Type B pancreatic cell (in vitro differentiated cells): ENCODE measurements around the gene CES4A. TPM values are rescaled to one million over a fixed set of nuclear protein-coding genes. Genes with fewer than 3 reads are reported as not detected.
A peak's percentile ranks its signal among the peaks of the same experiment; 100 is the strongest.

Source experiments
- DNase-seq: peaks from one replicate; pipeline ENCODE4 v3.0.0; 2021; ENCODE audit warnings: mixed read lengths; ENCODE audit not compliant: unreplicated experiment; ENCODE audit errors: extremely low spot score
- H3K27ac Mint-ChIP-seq: 2 replicates; pipeline ENCODE4 v1.8.0; 2021; ENCODE audit warnings: mild to moderate bottlenecking, mixed read lengths
- H3K27me3 Mint-ChIP-seq: 2 replicates; pipeline ENCODE4 v1.8.0; 2021; ENCODE audit warnings: mixed read lengths
- H3K36me3 Mint-ChIP-seq: 2 replicates; pipeline ENCODE4 v1.8.0; 2021; ENCODE audit warnings: mixed read lengths
- H3K4me1 Mint-ChIP-seq: one replicate; pipeline ENCODE4 v1.8.0; 2021; ENCODE audit warnings: mixed read lengths; ENCODE audit not compliant: unreplicated experiment
- H3K4me3 Mint-ChIP-seq: 2 replicates; pipeline ENCODE4 v1.8.0; 2021; ENCODE audit warnings: mild to moderate bottlenecking, mixed read lengths
- H3K9me3 Mint-ChIP-seq: 2 replicates; pipeline ENCODE4 v1.8.0; 2021; ENCODE audit warnings: mixed read lengths
- total RNA-seq: library from RNA; stranded (reverse); gene quantifications from 2 replicates; pipeline ENCODE4 v1.2.1, GENCODE V29; 2021; ENCODE audit warnings: low replicate concordance
- TF ChIP-seq, protein P1 (sequence below): fragments of 200-600 bp; sonication (generic); conservative IDR thresholded peaks from 2 replicates; pipeline ENCODE4 v1.5.0; 2021; ENCODE audit warnings: antibody characterized with exemption, mild to moderate bottlenecking

The CES4A gene
- total RNA-seq, 1 donor from 2014 or later: 13.9 TPM

DNA sequence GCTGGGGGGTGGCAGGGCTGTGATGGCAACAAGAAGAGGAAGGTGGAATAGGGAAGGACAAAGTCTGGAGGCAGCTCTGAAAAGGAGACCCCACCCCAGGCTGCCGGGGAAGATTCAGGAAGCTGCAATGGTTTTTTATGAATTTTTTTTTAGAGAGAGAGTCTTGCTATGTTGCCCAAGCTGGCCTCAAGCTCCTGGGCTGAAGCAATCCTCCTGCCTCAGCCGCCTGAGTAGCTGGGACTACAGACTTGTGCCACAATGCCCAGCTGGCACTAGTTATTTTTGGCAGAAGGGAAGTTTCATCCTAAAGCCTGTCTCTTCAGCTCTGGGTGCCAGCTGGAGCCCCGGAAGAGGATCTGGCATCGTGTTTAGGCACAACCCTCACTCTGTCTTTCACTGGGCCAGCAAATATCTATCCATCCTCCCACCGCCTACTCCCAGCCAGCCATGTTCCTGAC, 28.7 kb upstream of the CES4A start:
- Mint-ChIP-seq H3K27ac (no peak overlapping the region), H3K4me1 (no peaks in the 10 kb centered on the region)

DNA sequence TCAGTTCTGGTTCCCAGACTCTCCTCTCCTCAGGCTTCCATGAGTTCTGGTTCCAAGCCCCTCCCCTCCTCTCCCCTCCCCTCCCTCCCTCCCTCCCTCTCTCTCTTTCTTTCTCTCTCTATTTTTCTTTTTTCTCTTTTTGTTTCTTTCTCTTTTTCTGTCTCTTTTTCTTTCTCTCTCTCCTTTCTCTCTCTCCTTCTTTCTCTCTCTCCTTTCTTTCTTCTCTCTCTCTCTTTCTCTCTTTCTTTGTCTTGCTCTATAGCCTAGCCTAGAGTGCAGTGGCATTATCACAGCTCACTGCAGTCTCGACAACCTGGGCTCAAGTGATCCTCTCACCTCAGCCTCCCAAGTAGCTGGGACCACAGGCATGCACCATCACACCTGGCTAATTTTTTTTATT, 28.1 kb upstream of the CES4A start:
- no peaks in the 10 kb centered on the region for H3K9me3 Mint-ChIP-seq
- H3K4me1 Mint-ChIP-seq: no peaks in the 10 kb centered on the region
- no peaks in the 10 kb centered on the region for H3K36me3 Mint-ChIP-seq
- no peak overlapping the region for H3K27ac Mint-ChIP-seq
- H3K4me3 Mint-ChIP-seq: no peak overlapping the region
- no peak for DNase-seq
- peaks cover 35% of the 10 kb centered on the region for H3K27me3 Mint-ChIP-seq
- TF ChIP-seq, protein P1, sequence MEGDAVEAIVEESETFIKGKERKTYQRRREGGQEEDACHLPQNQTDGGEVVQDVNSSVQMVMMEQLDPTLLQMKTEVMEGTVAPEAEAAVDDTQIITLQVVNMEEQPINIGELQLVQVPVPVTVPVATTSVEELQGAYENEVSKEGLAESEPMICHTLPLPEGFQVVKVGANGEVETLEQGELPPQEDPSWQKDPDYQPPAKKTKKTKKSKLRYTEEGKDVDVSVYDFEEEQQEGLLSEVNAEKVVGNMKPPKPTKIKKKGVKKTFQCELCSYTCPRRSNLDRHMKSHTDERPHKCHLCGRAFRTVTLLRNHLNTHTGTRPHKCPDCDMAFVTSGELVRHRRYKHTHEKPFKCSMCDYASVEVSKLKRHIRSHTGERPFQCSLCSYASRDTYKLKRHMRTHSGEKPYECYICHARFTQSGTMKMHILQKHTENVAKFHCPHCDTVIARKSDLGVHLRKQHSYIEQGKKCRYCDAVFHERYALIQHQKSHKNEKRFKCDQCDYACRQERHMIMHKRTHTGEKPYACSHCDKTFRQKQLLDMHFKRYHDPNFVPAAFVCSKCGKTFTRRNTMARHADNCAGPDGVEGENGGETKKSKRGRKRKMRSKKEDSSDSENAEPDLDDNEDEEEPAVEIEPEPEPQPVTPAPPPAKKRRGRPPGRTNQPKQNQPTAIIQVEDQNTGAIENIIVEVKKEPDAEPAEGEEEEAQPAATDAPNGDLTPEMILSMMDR: no peak

More for the DNA sequence above, 28.7 kb upstream of the CES4A start:
- H3K9me3 Mint-ChIP-seq: no peaks in the 10 kb centered on the region
- peaks cover 30% of the 10 kb centered on the region for H3K27me3 Mint-ChIP-seq
- no peaks in the 10 kb centered on the region for H3K36me3 Mint-ChIP-seq
- no peak overlapping the region for H3K4me3 Mint-ChIP-seq
- no peak for DNase-seq
- TF ChIP-seq, protein P1: no peak

DNA sequence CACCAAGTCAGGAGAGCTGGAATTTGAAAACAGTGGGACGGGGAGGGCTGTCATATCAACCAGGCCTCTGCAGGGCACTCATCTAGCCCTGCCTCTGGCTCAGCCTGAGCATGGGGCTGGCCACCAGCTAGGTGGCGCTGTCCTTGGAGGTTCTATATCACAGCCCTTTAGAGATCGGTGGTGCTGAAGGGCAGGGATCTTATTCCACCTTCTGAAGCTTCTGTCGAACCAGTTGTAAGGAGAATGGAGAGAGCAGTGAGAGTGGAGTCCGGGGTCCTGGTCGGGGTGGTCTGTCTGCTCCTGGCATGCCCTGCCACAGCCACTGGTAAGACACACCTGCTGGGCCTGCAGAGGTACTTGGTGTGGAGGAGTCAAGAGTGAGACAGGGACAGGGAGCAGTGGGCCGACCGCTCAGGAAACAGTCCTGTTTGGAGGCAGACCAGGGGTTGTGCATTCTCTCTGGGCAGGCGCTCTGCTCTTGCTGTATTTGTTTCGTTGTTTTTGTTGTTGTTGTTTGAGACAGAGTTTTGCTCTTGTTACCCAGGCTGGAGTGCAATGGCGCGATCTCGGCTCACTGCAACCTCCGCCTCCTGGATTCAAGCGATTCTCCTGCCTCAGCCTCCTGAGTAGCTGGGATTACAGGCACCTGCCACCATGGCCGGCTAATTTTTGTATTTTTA, 27.2 kb upstream of the CES4A start, which contains the start of gene CES3:
TSS of gene CES3 (plus strand) at position 202 of the 680 bp plus-strand sequence. CDS start at position 244, 42 bp downstream.
- H3K9me3 Mint-ChIP-seq: no peaks in the 10 kb centered on the region
- DNase-seq: no peak
- no peaks in the 10 kb centered on the region for H3K4me1 Mint-ChIP-seq
- H3K27ac Mint-ChIP-seq: no peak within 1 kb of the TSS
- peaks cover 36% of the 10 kb centered on the region for H3K27me3 Mint-ChIP-seq
- no peak within 1 kb of the TSS for H3K4me3 Mint-ChIP-seq
- TF ChIP-seq, protein P1: peak; percentile 91
- no peaks in the 10 kb centered on the region for H3K36me3 Mint-ChIP-seq

DNA sequence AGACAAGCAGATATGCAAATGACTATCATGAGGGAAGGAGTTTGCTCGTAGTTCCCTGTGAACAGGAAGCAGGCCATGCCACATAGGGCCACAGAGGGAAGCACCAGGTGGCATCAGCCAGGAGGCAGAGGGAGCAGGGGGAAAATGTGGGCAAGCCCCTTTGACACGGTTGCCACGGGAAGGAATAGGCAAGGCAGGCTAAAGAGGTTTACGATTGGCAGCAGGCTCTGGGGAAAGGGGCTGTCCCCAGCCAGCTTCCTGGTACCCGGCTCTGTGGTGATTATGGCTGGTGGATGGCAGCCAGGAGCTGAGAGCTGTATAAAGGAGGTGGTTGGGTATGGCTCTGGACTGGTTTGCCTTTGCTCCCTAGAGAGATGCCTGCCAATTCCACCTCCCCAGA, 26.5 kb upstream of the CES4A start:
- Mint-ChIP-seq H3K4me3 (no peak overlapping the region), H3K27ac (no peak overlapping the region), H3K4me1 (no peaks in the 10 kb centered on the region), H3K27me3 (peaks cover 36% of the 10 kb centered on the region), H3K36me3 (no peaks in the 10 kb centered on the region), H3K9me3 (no peaks in the 10 kb centered on the region)
- TF ChIP-seq, protein P1: no peak
- DNase-seq: no peak

DNA sequence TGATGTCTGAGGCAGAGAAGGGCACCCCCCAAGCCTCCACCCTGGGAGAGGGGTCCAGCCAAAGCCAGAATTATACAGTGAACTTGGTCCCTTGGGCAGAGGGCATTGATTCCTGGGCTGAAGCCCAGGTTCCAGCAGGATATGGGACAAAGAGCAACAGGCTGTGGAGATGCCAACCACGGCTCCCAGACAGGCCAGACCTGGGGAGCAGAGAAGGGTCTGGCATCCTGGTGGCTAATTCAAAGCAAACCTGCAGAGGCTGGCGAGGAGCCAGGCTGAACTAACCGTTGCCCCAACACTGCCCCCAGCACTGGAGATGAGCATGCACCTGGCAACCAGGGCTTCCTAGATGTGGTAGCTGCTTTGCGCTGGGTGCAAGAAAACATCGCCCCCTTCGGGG, 24.3 kb upstream of the CES4A start:
- no peaks in the 10 kb centered on the region for H3K4me1 Mint-ChIP-seq
- H3K4me3 Mint-ChIP-seq: no peak overlapping the region
- TF ChIP-seq, protein P1: no peak
- peaks cover 24% of the 10 kb centered on the region for H3K27me3 Mint-ChIP-seq
- H3K36me3 Mint-ChIP-seq: no peaks in the 10 kb centered on the region
- no peak overlapping the region for H3K27ac Mint-ChIP-seq
- DNase-seq: no peak
- H3K9me3 Mint-ChIP-seq: no peaks in the 10 kb centered on the region
